ENCODE data around the gene FIGNL2. TPM values are rescaled to one million over a fixed set of nuclear protein-coding genes. Genes with fewer than 3 reads are reported as not detected.

Gene FIGNL2
- polyA plus RNA-seq, 1 donor (not counting 4 experiments of a cell fraction or from before 2014, with no cell fraction given), result not detected

DNA sequence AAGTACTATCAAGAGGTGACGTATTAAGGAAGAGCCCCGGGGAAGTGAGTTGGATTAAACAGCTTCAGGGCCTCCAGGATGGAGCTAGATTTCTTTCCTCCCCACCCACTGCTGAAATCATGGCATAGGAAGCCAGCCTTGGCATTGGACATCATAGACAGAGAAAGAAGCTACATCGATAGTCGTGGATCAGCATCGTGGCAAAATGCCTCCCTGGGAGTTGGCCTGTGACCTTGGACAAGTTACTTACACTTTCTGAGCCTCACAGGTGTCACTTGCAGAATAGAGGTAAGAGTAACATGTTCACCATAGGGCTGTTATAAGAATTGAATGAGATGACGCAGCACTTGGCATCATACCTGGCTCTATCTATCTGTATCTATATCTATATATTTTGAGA is 45.3 kb upstream of the FIGNL2 start:
- no peaks in the 10 kb centered on the region for H3K4me1 ChIP-seq (ENCODE audit: control insufficient read depth, extremely low read depth, insufficient read depth, low read length)
- no peaks in the 10 kb centered on the region for H3K9me3 ChIP-seq (ENCODE audit: control insufficient read depth, low read depth, low read length)
- H4K20me1 ChIP-seq (ENCODE audit: control insufficient read depth, extremely low read depth, insufficient read depth, low read length), result no peaks in the 10 kb centered on the region
- TF ChIP-seq EZH2 (IDR thresholded peaks at IDR 0.05; ENCODE audit: low read length), result no peak
- TF ChIP-seq, protein P1, sequence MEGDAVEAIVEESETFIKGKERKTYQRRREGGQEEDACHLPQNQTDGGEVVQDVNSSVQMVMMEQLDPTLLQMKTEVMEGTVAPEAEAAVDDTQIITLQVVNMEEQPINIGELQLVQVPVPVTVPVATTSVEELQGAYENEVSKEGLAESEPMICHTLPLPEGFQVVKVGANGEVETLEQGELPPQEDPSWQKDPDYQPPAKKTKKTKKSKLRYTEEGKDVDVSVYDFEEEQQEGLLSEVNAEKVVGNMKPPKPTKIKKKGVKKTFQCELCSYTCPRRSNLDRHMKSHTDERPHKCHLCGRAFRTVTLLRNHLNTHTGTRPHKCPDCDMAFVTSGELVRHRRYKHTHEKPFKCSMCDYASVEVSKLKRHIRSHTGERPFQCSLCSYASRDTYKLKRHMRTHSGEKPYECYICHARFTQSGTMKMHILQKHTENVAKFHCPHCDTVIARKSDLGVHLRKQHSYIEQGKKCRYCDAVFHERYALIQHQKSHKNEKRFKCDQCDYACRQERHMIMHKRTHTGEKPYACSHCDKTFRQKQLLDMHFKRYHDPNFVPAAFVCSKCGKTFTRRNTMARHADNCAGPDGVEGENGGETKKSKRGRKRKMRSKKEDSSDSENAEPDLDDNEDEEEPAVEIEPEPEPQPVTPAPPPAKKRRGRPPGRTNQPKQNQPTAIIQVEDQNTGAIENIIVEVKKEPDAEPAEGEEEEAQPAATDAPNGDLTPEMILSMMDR (optimal IDR thresholded peaks at IDR 0.05 in 1 of 3, IDR thresholded peaks at IDR 0.05 in 1 of 3, conservative IDR thresholded peaks at IDR 0.05 in 1 of 3; ENCODE audit: extremely low read depth in 1 of 3, insufficient read depth in 2 of 3, low read length in 3 of 3), result no peak
- dilution Hi-C loops (cut with MboI; ENCODE audit: extremely low pct_ligation_motif_present, low sequenced_read_pairs), result no loop called here
- no peaks in the 10 kb centered on the region for H3K9me1 ChIP-seq (ENCODE audit: control insufficient read depth, extremely low read depth, insufficient read depth, low read length)
- FAIRE-seq (no peak), DNase-seq (ENCODE audit: low read depth, low spot score) (no peak)
- no peak overlapping the region for H3K4me3 ChIP-seq (ENCODE audit: control insufficient read depth in 2 of 3, extremely low read depth in 1 of 3, insufficient read depth in 2 of 3, low read depth in 1 of 3, low read length in 3 of 3)
- no peak overlapping the region for H2AFZ ChIP-seq (ENCODE audit: control insufficient read depth, low read length)
- no peaks in the 10 kb centered on the region for H3K36me3 ChIP-seq (ENCODE audit: control insufficient read depth in 2 of 2, extremely low read depth in 1 of 2, insufficient read depth in 2 of 2, low read length in 2 of 2)
- H3K9ac ChIP-seq (ENCODE audit: control insufficient read depth, extremely low read depth, insufficient read depth, low read length), result no peak overlapping the region
- peaks cover 3% of the 10 kb centered on the region for H3K27me3 ChIP-seq (ENCODE audit: control insufficient read depth, extremely low read depth, insufficient read depth, low read length)
- H3K4me2 ChIP-seq (ENCODE audit: control insufficient read depth, extremely low read depth, insufficient read depth, low read depth, low read length), result no peak overlapping the region
- no peak overlapping the region for H3K27ac ChIP-seq (ENCODE audit: control insufficient read depth, insufficient read depth, low read length)
- no peaks in the 10 kb centered on the region for H3K79me2 ChIP-seq (ENCODE audit: control insufficient read depth, insufficient read depth, low read length)

DNA sequence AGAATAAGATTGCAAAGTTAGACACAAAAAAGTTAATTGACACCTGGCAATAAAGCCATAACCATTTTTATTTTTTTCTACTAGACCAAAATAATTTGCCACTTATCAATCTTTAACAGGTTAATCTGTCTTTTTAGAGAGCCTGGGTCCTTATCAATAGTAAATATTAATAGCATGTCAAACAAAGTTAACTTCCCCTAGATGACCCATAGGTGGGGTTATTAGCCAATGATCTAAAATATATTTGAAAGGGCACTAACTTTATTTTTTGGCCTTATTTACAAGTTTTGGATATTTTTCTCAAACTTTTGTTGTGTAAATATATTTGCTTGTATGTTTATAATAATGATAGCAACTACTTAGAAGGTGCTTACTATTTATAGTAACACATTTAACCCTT is 43.3 kb upstream of the FIGNL2 start:
- peaks cover 10% of the 10 kb centered on the region for H3K27me3 ChIP-seq (ENCODE audit: control insufficient read depth, extremely low read depth, insufficient read depth, low read length)
- no peak overlapping the region for H2AFZ ChIP-seq (ENCODE audit: control insufficient read depth, low read length)
- H3K9me3 ChIP-seq (ENCODE audit: control insufficient read depth, low read depth, low read length), result no peaks in the 10 kb centered on the region
- no peak for FAIRE-seq
- H4K20me1 ChIP-seq (ENCODE audit: control insufficient read depth, extremely low read depth, insufficient read depth, low read length), result no peaks in the 10 kb centered on the region
- dilution Hi-C loops (cut with MboI; ENCODE audit: extremely low pct_ligation_motif_present, low sequenced_read_pairs), result no loop called here
- H3K4me3 ChIP-seq (ENCODE audit: control insufficient read depth in 2 of 3, extremely low read depth in 1 of 3, insufficient read depth in 2 of 3, low read depth in 1 of 3, low read length in 3 of 3), result no peak overlapping the region
- H3K27ac ChIP-seq (ENCODE audit: control insufficient read depth, insufficient read depth, low read length), result no peak overlapping the region
- DNase-seq (ENCODE audit: low read depth, low spot score), result no peak
- H3K9me1 ChIP-seq (ENCODE audit: control insufficient read depth, extremely low read depth, insufficient read depth, low read length), result no peaks in the 10 kb centered on the region
- H3K4me2 ChIP-seq (ENCODE audit: control insufficient read depth, extremely low read depth, insufficient read depth, low read depth, low read length), result no peak overlapping the region
- H3K9ac ChIP-seq (ENCODE audit: control insufficient read depth, extremely low read depth, insufficient read depth, low read length), result no peak overlapping the region
- H3K36me3 ChIP-seq (ENCODE audit: control insufficient read depth in 2 of 2, extremely low read depth in 1 of 2, insufficient read depth in 2 of 2, low read length in 2 of 2), result no peaks in the 10 kb centered on the region
- no peaks in the 10 kb centered on the region for H3K4me1 ChIP-seq (ENCODE audit: control insufficient read depth, extremely low read depth, insufficient read depth, low read length)
- no peaks in the 10 kb centered on the region for H3K79me2 ChIP-seq (ENCODE audit: control insufficient read depth, insufficient read depth, low read length)
- TF ChIP-seq, protein P1 (optimal IDR thresholded peaks at IDR 0.05 in 1 of 3, IDR thresholded peaks at IDR 0.05 in 1 of 3, conservative IDR thresholded peaks at IDR 0.05 in 1 of 3; ENCODE audit: extremely low read depth in 1 of 3, insufficient read depth in 2 of 3, low read length in 3 of 3), result peak in 1 of 3 experiments; percentile 12
- TF ChIP-seq EZH2 (IDR thresholded peaks at IDR 0.05; ENCODE audit: low read length), result no peak
